A204.1 (cell line): ENCODE measurements around the gene FAM9C.

ENCODE experiments used
- FAIRE-seq: peaks from 2 replicates; lab custom pipeline; 2012; peaks lifted over from hg19 to GRCh38; lab: Jason Lieb, UNC

FAM9C gene

GRCh38 chrX:13007519-13008188 is 36.8 kb downstream of the FAM9C start:
- no peak for FAIRE-seq

GRCh38 chrX:13005661-13006473 is 38.6 kb downstream of the FAM9C start:
- FAIRE-seq = no peak

GRCh38 chrX:13001961-13002671 is 42.3 kb downstream of the FAM9C start:
- FAIRE-seq = no peak

GRCh38 chrX:13001097-13001496 is 43.3 kb downstream of the FAM9C start:
- FAIRE-seq = no peak

- FAIRE-seq = no peak
These were observed 44.1 kb downstream of the FAM9C start for GRCh38 chrX:13000301-13000811.

- no peak for FAIRE-seq
These were observed 45.0 kb downstream of the FAM9C start for GRCh38 chrX:12999422-12999821.

- FAIRE-seq = no peak
These were observed 46.3 kb downstream of the FAM9C start for GRCh38 chrX:12997906-12998687.

GRCh38 chrX:12996934-12997435 is 47.4 kb downstream of the FAM9C start:
- no peak for FAIRE-seq

GRCh38 chrX:12994321-12994720 is 50.1 kb downstream of the FAM9C start:
- FAIRE-seq = no peak

GRCh38 chrX:12993826-12994225 is 50.6 kb downstream of the FAM9C start:
- no peak for FAIRE-seq

GRCh38 chrX:12992544-12993118 is 51.8 kb downstream of the FAM9C start:
- no peak for FAIRE-seq

- FAIRE-seq = no peak
These were observed 52.8 kb downstream of the FAM9C start for GRCh38 chrX:12991575-12991974.

- no peak for FAIRE-seq
These were observed 55.0 kb downstream of the FAM9C start for GRCh38 chrX:12989461-12989860.

- no peak for FAIRE-seq
These were observed 55.6 kb downstream of the FAM9C start for GRCh38 chrX:12988797-12989196.

- FAIRE-seq = no peak
These were observed 56.4 kb downstream of the FAM9C start for GRCh38 chrX:12987900-12988594.

GRCh38 chrX:12987340-12987739 is 57.1 kb downstream of the FAM9C start:
- FAIRE-seq = no peak

- no peak for FAIRE-seq
These were observed 57.5 kb downstream of the FAM9C start for GRCh38 chrX:12986886-12987285.

- FAIRE-seq = no peak
These were observed 58.1 kb downstream of the FAM9C start for GRCh38 chrX:12986164-12986779.
